CD4-positive, alpha-beta T cell treated with Interleukin-4 for 4 hours (primary cell): ENCODE results near the gene IFI35.
"Not testable (repeated sequence)": the region's sequence is repeated elsewhere in the genome, so short reads cannot be mapped to it uniquely, and the experiment has no call there.

Experiments used
- DNase-seq: peaks from one replicate; pipeline ENCODE4 v3.0.0-alpha.2; 2020

Gene IFI35

GRCh38 chr17:43006639-43007551 is at the start of gene IFI35:
Gene IFI35, plus strand, starts transcription at chr17:43006784. Its CDS starts 164 bp downstream, at chr17:43006948.
- DNase-seq = peak; percentile 88

- DNase-seq = peak; percentile 92
Observed at GRCh38 chr17:42964161-42964932, 42.2 kb upstream of the IFI35 start, which contains the start of gene AARSD1. Gene AARSD1, minus strand, starts transcription at chr17:42964454. Its CDS starts 14 bp downstream, at chr17:42964440.

DNA sequence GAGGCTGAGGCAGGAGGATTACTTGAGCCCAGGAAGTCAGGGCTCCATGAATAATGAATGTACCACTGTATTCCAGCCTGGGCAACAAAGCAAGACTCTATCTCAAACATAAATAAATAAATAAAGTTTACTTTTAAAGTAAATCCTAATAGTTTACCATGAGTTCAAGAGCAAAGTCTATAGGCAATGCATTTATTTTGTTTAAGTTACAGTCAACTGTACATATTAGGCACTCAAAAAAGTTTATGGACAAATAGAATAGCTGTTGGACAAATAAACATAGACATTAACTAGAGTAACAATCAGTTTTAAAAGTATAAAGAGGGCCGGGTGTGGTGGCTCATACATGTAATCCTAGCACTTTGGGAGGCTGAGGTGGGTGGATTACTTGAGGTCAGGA is 38.7 kb upstream of the IFI35 start:
- no peak for DNase-seq

DNA sequence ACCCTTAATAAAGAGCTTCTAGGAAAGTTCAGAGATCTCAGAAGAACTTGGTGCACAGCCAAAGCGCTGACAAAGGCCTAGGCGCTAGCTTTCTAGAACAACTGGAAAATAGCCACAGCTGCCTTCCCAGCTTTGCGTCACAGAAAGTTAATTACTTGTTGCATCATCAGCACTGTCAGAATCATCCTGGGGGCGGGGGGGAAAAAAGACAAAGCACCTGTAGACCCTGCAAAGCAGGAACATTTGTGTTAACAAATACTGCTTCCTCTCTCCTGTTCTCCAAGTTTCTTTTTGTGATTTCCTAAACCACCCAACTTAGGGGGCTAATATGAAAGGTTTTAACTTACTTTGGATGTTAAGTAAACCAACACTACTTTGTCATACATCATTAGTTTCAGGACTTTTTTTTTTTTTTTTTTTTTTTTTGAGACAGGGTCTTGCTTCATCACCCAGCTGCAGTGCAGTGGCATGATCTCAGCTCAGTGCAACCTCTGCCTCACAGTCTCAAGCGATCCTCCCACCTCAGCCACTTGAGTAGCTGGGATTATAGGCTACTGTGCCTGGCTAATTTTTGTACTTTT is 37.5 kb upstream of the IFI35 start:
- DNase-seq = no peak

- no peak for DNase-seq
Observed at GRCh38 chr17:42971589-42971988, 35.0 kb upstream of the IFI35 start.

DNA sequence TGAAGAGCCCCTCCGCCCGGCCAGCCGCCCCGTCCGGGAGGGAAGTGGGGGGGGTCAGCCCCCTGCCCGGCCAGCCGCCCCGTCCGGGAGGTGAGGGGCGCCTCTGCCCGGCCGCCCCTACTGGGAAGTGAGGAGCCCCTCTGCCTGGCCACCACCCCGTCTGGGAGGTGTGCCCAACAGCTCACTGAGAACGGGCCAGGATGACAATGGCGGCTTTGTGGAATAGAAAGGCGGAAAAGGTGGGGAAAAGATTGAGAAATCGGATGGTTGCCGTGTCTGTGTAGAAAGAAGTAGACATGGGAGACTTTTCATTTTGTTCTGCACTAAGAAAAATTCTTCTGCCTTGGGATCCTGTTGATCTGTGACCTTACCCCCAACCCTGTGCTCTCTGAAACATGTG is 33.3 kb upstream of the IFI35 start:
- DNase-seq = not testable (repeated sequence)

- DNase-seq = no peak
Observed at GRCh38 chr17:42975265-42975664, 31.3 kb upstream of the IFI35 start.

- not testable (repeated sequence) for DNase-seq
Observed at GRCh38 chr17:42975701-42976100, 30.9 kb upstream of the IFI35 start.

DNA sequence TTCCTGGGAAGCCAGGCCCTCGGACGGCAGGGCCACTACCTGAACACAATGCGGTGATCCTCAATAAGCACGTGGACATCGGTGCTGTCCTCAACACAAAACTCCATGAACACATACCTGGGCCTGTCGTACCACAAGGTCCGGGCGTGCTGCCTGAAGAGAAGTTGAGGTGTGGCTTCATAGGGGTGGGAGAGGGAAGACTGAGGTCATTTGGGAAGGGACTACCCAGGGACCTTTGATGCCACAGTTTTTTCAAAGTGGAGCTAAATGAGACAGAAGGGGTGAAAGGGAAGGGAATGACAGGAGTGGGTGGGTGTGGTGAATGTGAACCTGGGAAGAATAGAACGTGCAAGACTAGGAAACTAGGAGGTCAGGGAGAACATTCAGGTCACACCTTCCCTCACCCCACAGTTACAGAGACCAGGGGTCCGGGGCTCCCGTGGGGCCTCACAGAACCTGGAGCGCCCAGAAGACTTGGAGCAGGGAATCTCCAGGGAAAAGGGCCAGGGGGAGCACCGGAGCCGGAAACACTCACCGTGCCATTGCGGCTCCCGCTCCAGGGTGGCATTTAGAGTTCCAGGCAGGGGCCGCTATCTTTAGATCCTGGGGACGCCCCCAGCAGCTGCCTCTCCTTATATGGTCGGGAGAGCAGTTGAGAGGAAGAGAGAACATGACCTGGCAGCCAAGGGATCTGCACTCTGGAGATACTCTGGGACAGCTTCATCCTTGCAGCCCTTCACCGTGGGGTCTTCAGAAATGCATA is 26.9 kb upstream of the IFI35 start, which contains the start of gene PTGES3L:
Gene PTGES3L (minus strand): TSS at position 570 of the 763 bp plus-strand sequence. CDS start 27 bp downstream, at position 543.
- DNase-seq = peak; percentile 14

GRCh38 chr17:42980274-42980765 is 26.3 kb upstream of the IFI35 start, which contains the start of gene RUNDC1:
Gene RUNDC1, plus strand, starts transcription at chr17:42980565. Its CDS starts 12 bp downstream, at chr17:42980577.
- peak; percentile 88 for DNase-seq

GRCh38 chr17:42980766-42981397 is 25.7 kb upstream of the IFI35 start:
- DNase-seq = peak; percentile 44

- no peak for DNase-seq
Observed at GRCh38 chr17:42982266-42982665, 24.3 kb upstream of the IFI35 start.

- DNase-seq = peak; percentile 11
Observed at GRCh38 chr17:42985225-42985624, 21.4 kb upstream of the IFI35 start.

DNA sequence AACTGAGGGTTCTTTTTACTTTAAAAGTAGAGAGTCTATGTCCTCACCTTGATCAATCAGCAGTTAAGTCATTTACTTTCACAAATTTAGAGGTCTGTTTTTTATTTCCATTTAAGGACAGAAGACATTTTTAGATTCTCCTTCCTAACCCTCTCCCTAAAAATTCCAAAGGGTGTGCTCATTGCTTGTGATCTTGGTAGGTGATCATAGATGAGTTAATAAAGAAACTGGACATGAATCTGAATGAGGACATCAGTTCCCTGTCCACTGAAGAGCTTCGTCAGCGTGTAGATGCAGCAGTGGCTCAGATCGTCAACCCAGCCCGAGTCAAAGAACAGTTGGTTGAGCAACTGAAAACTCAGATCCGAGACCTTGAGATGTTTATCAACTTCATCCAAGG is 17.4 kb upstream of the IFI35 start:
- no peak for DNase-seq

- no peak for DNase-seq
Observed at GRCh38 chr17:42989726-42990652, 16.6 kb upstream of the IFI35 start.

GRCh38 chr17:42991471-42991870 is 15.1 kb upstream of the IFI35 start:
- no peak for DNase-seq

- DNase-seq = no peak
Observed at GRCh38 chr17:42992872-42993271, 13.7 kb upstream of the IFI35 start.

GRCh38 chr17:42993913-42994312 is 12.7 kb upstream of the IFI35 start:
- not testable (repeated sequence) for DNase-seq

DNA sequence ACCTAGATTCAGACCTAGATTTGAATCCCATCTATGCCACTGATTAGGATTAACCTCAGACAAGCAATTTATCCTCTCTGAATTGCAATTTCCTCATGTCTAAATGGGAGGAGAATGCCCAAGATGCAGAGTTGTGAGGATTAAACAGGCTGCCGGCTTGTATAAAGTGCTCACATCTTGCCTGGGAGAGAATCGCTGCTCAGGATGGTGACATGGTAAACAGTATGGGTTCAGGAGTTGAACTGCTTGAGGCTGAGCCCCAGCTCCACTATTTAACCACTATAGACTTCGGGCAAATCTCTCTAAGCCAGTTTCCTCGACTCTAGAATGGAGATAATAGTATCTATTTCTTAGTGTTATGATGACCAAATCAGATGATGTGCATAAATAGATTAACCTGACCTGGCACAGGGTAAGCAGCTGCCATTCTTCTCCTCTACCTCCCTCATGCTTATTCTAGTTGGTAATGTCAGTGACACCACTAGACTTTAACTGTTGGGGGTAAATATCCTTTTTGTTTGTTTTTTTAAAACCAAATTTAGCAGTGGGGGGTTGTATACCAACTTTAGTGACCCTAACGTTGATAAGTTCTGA is 9.1 kb upstream of the IFI35 start:
- DNase-seq = no peak
